22Rv1 (cell line): ENCODE measurements around the gene DTX2.
"Not testable (repeated sequence)": the region's sequence is repeated elsewhere in the genome, so short reads cannot be mapped to it uniquely, and the experiment has no call there.

Experiments used
- CTCF ChIP-seq: fragments of 450-650 bp; IDR thresholded peaks from 2 replicates; pipeline ENCODE4 v1.5.1; 2017; ENCODE audit warnings: mild to moderate bottlenecking
- ZFX ChIP-seq: fragments of 450-650 bp; IDR thresholded peaks from 2 replicates; pipeline ENCODE4 v1.6.1; 2017; ENCODE audit warnings: antibody characterized with exemption, borderline replicate concordance

- not testable (repeated sequence) for TF ChIP-seq CTCF, ZFX
These were observed 37.2 kb downstream of the DTX2 start for GRCh38 chr7:76498583-76499200.
